ENCODE measurements around the gene CHD6. TPM values are rescaled to one million over a fixed set of nuclear protein-coding genes. Genes with fewer than 3 reads are reported as not detected.

The CHD6 gene
- total and polyA plus RNA-seq, 3 donors from 2014 or later = 21.3 to 73.9 (median 71.5) TPM

DNA sequence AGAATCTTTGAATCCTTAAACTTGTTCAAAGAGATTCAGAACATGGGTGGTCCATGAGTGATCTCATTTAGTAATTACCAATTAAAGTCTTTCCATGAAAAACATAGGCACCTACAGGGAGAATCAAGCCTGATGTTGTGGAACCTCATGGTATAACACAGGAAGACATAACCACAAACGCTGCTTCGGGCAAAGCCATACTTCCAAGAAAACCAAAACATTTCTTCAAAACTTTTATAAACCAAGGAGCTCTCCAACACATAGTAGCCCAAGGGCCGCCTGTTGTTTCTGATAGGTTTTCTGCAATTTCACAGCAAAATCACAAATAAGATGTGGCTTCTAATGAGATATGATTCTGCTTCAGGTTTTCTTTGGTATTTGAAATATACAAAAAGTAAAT lies 2.5 kb downstream of the CHD6 start:
- DNase-seq = no peak
- Histone ChIP-seq H3K27ac (no peak overlapping the region), H3K4me3 (no peak overlapping the region), H3K4me1 (peaks cover 12% of the 10 kb centered on the region), H3K36me3 (ENCODE audit: low read depth, missing control alignments) (no peaks in the 10 kb centered on the region), H3K27me3 (no peaks in the 10 kb centered on the region), H3K9me3 (no peaks in the 10 kb centered on the region)
- intact Hi-C loops (cut with DNase I; ENCODE audit: low total_unique reads) = no loop called here
- WGBS, 2 donors = 51 to 64% methylated on average over 3 of the region's 3 CpGs
- TF ChIP-seq, protein P1, sequence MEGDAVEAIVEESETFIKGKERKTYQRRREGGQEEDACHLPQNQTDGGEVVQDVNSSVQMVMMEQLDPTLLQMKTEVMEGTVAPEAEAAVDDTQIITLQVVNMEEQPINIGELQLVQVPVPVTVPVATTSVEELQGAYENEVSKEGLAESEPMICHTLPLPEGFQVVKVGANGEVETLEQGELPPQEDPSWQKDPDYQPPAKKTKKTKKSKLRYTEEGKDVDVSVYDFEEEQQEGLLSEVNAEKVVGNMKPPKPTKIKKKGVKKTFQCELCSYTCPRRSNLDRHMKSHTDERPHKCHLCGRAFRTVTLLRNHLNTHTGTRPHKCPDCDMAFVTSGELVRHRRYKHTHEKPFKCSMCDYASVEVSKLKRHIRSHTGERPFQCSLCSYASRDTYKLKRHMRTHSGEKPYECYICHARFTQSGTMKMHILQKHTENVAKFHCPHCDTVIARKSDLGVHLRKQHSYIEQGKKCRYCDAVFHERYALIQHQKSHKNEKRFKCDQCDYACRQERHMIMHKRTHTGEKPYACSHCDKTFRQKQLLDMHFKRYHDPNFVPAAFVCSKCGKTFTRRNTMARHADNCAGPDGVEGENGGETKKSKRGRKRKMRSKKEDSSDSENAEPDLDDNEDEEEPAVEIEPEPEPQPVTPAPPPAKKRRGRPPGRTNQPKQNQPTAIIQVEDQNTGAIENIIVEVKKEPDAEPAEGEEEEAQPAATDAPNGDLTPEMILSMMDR (IDR thresholded peaks at IDR 0.05) = no peak
- no peak for TF ChIP-seq POLR2A (IDR thresholded peaks at IDR 0.05)

DNA sequence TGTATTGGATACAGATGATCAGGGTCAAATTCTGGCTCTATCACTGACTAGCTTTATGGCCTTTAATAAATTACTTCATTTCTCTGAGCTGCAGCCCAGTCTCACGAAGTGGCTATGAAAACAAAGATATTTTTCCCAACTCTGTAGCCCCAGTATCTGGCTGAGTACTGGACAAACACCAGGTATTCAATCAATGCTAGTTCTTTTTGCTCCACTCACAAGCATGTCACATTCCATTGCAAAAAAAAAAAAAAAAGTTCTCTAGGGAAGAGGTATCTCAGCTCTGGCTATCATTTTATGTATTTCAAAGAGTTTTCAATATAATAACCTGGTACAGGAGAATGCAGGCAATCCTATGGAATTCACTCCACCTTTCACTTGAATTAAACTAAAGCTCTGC lies 3.1 kb downstream of the CHD6 start:
- Histone ChIP-seq H3K9me3 (no peaks in the 10 kb centered on the region), H3K4me1 (peaks cover 12% of the 10 kb centered on the region), H3K36me3 (ENCODE audit: low read depth, missing control alignments) (no peaks in the 10 kb centered on the region), H3K27ac (no peak overlapping the region), H3K27me3 (no peaks in the 10 kb centered on the region), H3K4me3 (no peak overlapping the region)
- TF ChIP-seq, protein P1 (IDR thresholded peaks at IDR 0.05) = no peak
- no peak for TF ChIP-seq POLR2A (IDR thresholded peaks at IDR 0.05)
- 24 to 32% methylated on average over 1 of the region's 1 CpG for WGBS, 2 donors
- DNase-seq = no peak
- intact Hi-C loops (cut with DNase I; ENCODE audit: low total_unique reads) = no loop called here

GRCh38 chr20:41613321-41613720 lies 4.9 kb downstream of the CHD6 start:
- DNase-seq = no peak
- H3K9me3 ChIP-seq = no peaks in the 10 kb centered on the region
- H3K4me1 ChIP-seq = peaks cover 21% of the 10 kb centered on the region
- intact Hi-C loops (cut with DNase I; ENCODE audit: low total_unique reads) = no loop called here
- H3K36me3 ChIP-seq (ENCODE audit: low read depth, missing control alignments) = no peaks in the 10 kb centered on the region
- no peak overlapping the region for H3K27ac ChIP-seq
- WGBS, 2 donors = 71 to 74% methylated on average over 2 of the region's 2 CpGs
- H3K4me3 ChIP-seq = no peak overlapping the region
- H3K27me3 ChIP-seq = no peaks in the 10 kb centered on the region
- no peak for TF ChIP-seq POLR2A (IDR thresholded peaks at IDR 0.05)
- TF ChIP-seq, protein P1 (IDR thresholded peaks at IDR 0.05) = no peak

DNA sequence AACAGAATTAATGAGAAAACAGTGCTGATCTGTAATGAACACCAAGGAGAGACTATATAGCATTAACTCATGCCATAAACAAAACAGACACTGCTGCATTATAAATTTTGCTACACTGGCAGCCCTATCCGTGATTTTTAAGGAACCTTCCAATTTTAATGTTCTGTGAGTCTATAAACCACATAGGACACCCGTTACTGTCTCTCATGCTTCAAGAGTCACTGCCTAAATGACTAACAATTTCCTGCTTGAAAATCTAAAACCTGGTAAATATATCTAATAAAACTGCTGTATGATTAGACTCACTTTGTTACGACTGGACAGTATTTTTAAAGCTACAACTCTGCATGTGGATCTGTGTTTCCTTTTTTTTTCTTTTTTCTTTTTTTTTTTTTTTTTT lies 8.7 kb downstream of the CHD6 start:
- no peak for DNase-seq
- no peak for TF ChIP-seq POLR2A (IDR thresholded peaks at IDR 0.05)
- TF ChIP-seq, protein P1 (IDR thresholded peaks at IDR 0.05) = no peak
- WGBS, 2 donors = 60 to 73% methylated on average over 3 of the region's 3 CpGs
- Histone ChIP-seq H3K27me3 (no peaks in the 10 kb centered on the region), H3K9me3 (no peaks in the 10 kb centered on the region), H3K4me1 (peaks cover 9% of the 10 kb centered on the region), H3K27ac (no peak overlapping the region), H3K36me3 (ENCODE audit: low read depth, missing control alignments) (no peaks in the 10 kb centered on the region), H3K4me3 (no peak overlapping the region)
- intact Hi-C loops (cut with DNase I; ENCODE audit: low total_unique reads) = no loop called here

DNA sequence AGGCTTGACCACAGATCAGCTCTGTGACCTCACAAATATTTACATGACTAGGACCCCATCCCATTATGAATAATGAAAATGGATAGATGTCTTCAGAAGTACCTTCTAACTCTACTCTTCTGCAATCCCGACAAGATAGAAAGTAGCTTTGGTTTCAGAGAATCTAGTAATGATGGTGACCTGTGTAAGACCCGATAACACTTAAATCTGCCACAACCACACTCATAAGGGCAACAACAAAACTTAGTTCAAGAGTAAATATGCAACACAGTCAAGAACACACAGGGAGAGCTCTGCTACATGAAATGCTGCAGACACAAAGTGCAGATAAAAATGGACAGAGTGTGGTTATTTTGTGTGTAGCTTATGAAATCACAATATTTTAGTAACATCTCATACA lies 9.6 kb downstream of the CHD6 start:
- H3K9me3 ChIP-seq = no peaks in the 10 kb centered on the region
- no peak for DNase-seq
- H3K36me3 ChIP-seq (ENCODE audit: low read depth, missing control alignments) = no peaks in the 10 kb centered on the region
- no peak overlapping the region for H3K4me3 ChIP-seq
- no peaks in the 10 kb centered on the region for H3K27me3 ChIP-seq
- H3K4me1 ChIP-seq = peaks cover 9% of the 10 kb centered on the region
- no peak overlapping the region for H3K27ac ChIP-seq
- WGBS, 2 donors = 66 to 75% methylated on average over 2 of the region's 2 CpGs
- TF ChIP-seq, protein P1 (IDR thresholded peaks at IDR 0.05) = no peak
- TF ChIP-seq POLR2A (IDR thresholded peaks at IDR 0.05) = no peak
- intact Hi-C loops (cut with DNase I; ENCODE audit: low total_unique reads) = no loop called here

All from testis (tissue), 3 donors.